Keratinocyte (primary cell): Measurements from ENCODE around the gene NME3.

Experiments used
- CTCF ChIP-seq, 3 experiments: IDR thresholded peaks in 1 of 3; conservative IDR thresholded peaks in 1 of 3; optimal IDR thresholded peaks in 1 of 3; 2 replicates in 2 of 3; 3 replicates in 1 of 3; pipeline versions ENCODE3 to v1.5.1; 2011; ENCODE audit warnings: low read length in 3 of 3, mild to moderate bottlenecking in 3 of 3, moderate library complexity in 2 of 3, control low read depth in 1 of 3, inconsistent platforms in 1 of 3; ENCODE audit not compliant: insufficient read depth in 2 of 3; ENCODE audit errors: extremely low read depth in 1 of 3
- EZH2 ChIP-seq: IDR thresholded peaks from one replicate; pipeline ENCODE4 v1.6.1; 2012; ENCODE audit warnings: inconsistent platforms, mild to moderate bottlenecking, low read length, moderate library complexity

GRCh38 chr16:1729026-1729425 lies 42.3 kb downstream of the NME3 start:
- TF ChIP-seq CTCF (optimal IDR thresholded peaks at IDR 0.05 in 1 of 3, IDR thresholded peaks at IDR 0.05 in 1 of 3, conservative IDR thresholded peaks at IDR 0.05 in 1 of 3; ENCODE audit: extremely low read depth in 1 of 3, insufficient read depth in 2 of 3, low read length in 3 of 3) (no peak), EZH2 (no peak)
